OCI-LY1 (cell line): Measurements from ENCODE around the gene AIFM2.

Experiments
- H2AFZ ChIP-seq: fragments of 200-600 bp; sonication (generic), shearing (Covaris generic); 2 replicates; pipeline ENCODE4 v1.6.0; 2014; ENCODE audit warnings: antibody characterized with exemption, mild to moderate bottlenecking, low read length
- H3F3A ChIP-seq: fragments of 200-600 bp; sonication (generic), shearing (Covaris generic); 2 replicates; pipeline ENCODE4 v1.6.0; 2014; ENCODE audit warnings: mild to moderate bottlenecking, antibody characterized with exemption, low read length, moderate library complexity; ENCODE audit not compliant: insufficient read depth
- H3K27ac ChIP-seq: fragments of 200-600 bp; sonication (generic); 2 replicates; pipeline ENCODE4 v1.5.1; 2014; ENCODE audit warnings: low read length, mixed run types, mild to moderate bottlenecking, low read depth; ENCODE audit not compliant: poor library complexity, severe bottlenecking
- H3K27me3 ChIP-seq: fragments of 200-600 bp; sonication (generic); 2 replicates; pipeline ENCODE4 v1.6.0; 2014; ENCODE audit warnings: antibody characterized with exemption, mild to moderate bottlenecking, low read length, moderate library complexity; ENCODE audit not compliant: insufficient read depth
- H3K36me3 ChIP-seq: fragments of 200-600 bp; sonication (generic); 2 replicates; pipeline ENCODE4 v1.6.1; 2014; ENCODE audit warnings: mild to moderate bottlenecking, antibody characterized with exemption, low read length, moderate library complexity, mixed read lengths; ENCODE audit not compliant: insufficient read depth
- H3K4me1 ChIP-seq: fragments of 200-600 bp; sonication (generic); 2 replicates; pipeline ENCODE4 v1.5.1; 2014; ENCODE audit warnings: mild to moderate bottlenecking, low read length, moderate library complexity; ENCODE audit not compliant: insufficient read depth, severe bottlenecking
- H3K4me2 ChIP-seq: fragments of 200-600 bp; sonication (generic), shearing (Covaris generic); 2 replicates; pipeline ENCODE4 v1.6.1; 2014; ENCODE audit warnings: low read length
- H3K4me3 ChIP-seq: fragments of 200-600 bp; sonication (generic); 2 replicates; pipeline ENCODE4 v1.5.1; 2014; ENCODE audit warnings: low read length, low read depth, mild to moderate bottlenecking, mixed read lengths; ENCODE audit not compliant: poor library complexity, severe bottlenecking
- H3K79me2 ChIP-seq: fragments of 200-600 bp; shearing (Covaris generic); 2 replicates; pipeline ENCODE4 v1.6.1; 2016; ENCODE audit warnings: mixed run types, low read length, mixed read lengths; ENCODE audit not compliant: insufficient read depth
- H3K9ac ChIP-seq: fragments of 200-600 bp; sonication (generic), shearing (Covaris generic); 2 replicates; pipeline ENCODE4 v1.6.1; 2014; ENCODE audit warnings: mild to moderate bottlenecking, low read length, mixed read lengths
- H3K9me2 ChIP-seq: fragments of 200-600 bp; sonication (generic), shearing (Covaris generic); 2 replicates; pipeline ENCODE4 v1.6.1; 2014; ENCODE audit warnings: low read depth, mild to moderate bottlenecking, low read length, mixed read lengths
- H3K9me3 ChIP-seq: fragments of 200-600 bp; shearing (Covaris generic); 2 replicates; pipeline ENCODE4 v1.6.1; 2014; ENCODE audit warnings: low read length, mixed read lengths
- H4K20me1 ChIP-seq: fragments of 200-600 bp; sonication (generic), shearing (Covaris generic); 2 replicates; pipeline ENCODE4 v1.6.0; 2016; ENCODE audit warnings: mild to moderate bottlenecking, low read length; ENCODE audit not compliant: insufficient read depth
- CTCF ChIP-seq: fragments of 200-600 bp; sonication (generic), shearing (Covaris generic); IDR thresholded peaks from 2 replicates; pipeline ENCODE4 v1.5.1; 2017; ENCODE audit warnings: mild to moderate bottlenecking, antibody characterized with exemption, low read length, moderate library complexity, mixed read lengths
- EZH2 ChIP-seq: fragments of 200-600 bp; sonication (generic), shearing (Covaris generic); IDR thresholded peaks from 2 replicates; pipeline ENCODE4 v1.8.0; 2017; ENCODE audit warnings: borderline replicate concordance, mixed run types, mild to moderate bottlenecking, antibody characterized with exemption, low read length, moderate library complexity, mixed read lengths

The AIFM2 gene

DNA sequence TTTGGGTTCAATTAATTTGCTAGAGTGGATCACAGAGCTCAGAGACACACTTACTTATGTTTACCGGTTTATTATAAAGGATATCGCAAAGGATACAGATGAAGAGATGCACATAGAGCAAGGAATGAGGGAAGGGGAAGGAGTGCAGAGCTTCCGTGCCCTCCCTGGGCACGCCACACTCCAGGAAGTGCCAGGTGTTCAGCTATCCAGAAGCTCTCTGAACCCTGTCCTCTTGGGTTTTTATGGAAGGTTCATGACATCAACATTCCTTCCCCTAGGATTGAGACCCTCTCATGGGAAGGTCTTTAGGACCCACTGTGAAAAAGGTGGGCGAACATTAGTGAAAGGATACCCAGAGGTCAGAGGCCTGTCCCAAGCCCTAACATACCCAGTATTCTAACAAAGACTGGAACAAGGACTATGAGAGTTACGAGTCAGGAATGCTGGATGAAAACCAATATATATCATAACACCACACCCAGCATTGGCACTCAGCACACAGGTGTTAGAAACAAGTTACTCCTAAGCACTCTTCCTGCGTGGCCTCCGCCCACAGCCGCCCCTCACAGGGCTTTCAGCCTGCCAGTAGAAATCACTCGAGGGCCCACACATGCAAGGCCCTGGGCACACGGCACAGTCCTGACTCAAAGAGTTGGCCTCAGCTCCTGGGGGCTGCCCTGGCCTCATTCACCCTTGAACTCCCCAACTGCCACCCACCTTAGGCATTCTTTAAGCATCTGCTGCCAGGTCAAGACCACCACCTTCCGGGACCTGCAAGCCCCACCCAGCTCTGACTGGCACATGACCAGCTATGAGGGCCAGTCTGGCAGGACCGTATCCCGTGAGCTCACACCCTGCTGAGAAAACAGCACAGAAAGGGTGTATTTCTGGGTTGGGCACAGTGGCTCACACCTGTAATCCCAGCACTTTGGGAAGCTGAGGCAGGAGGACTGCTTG is 5.6 kb upstream of the AIFM2 start:
- H3K9me2 ChIP-seq: no peaks in the 10 kb centered on the region
- no peak overlapping the region for H3K9ac ChIP-seq
- H3K4me1 ChIP-seq: peaks cover 3% of the 10 kb centered on the region
- H3F3A ChIP-seq: 0 out of 2 replicates have a peak, but pooled peaks cover 3% of the 10 kb centered on the region
- 0 out of 2 replicates have a peak, but pooled peaks cover 5% of the 10 kb centered on the region for H3K36me3 ChIP-seq
- no peaks in the 10 kb centered on the region for H3K27me3 ChIP-seq
- H3K79me2 ChIP-seq: no peaks in the 10 kb centered on the region
- H2AFZ ChIP-seq: no peak overlapping the region
- no peak overlapping the region for H3K4me3 ChIP-seq
- TF ChIP-seq EZH2: no peak
- TF ChIP-seq CTCF: no peak
- no peaks in the 10 kb centered on the region for H4K20me1 ChIP-seq
- no peak overlapping the region for H3K4me2 ChIP-seq
- H3K9me3 ChIP-seq: no peaks in the 10 kb centered on the region
- no peak overlapping the region for H3K27ac ChIP-seq

- no peak overlapping the region for H3K9ac ChIP-seq
- H2AFZ ChIP-seq: no peak overlapping the region
- 0 out of 2 replicates have a peak, but pooled peaks cover 5% of the 10 kb centered on the region for H3K36me3 ChIP-seq
- H3K4me3 ChIP-seq: no peak overlapping the region
- H3K4me1 ChIP-seq: peaks cover 9% of the 10 kb centered on the region
- no peaks in the 10 kb centered on the region for H3K9me3 ChIP-seq
- H3K27me3 ChIP-seq: no peaks in the 10 kb centered on the region
- no peaks in the 10 kb centered on the region for H3K79me2 ChIP-seq
- no peak overlapping the region for H3K27ac ChIP-seq
- H3K4me2 ChIP-seq: no peak overlapping the region
- H4K20me1 ChIP-seq: no peaks in the 10 kb centered on the region
- TF ChIP-seq CTCF: no peak
- no peak for TF ChIP-seq EZH2
- no peaks in the 10 kb centered on the region for H3K9me2 ChIP-seq
- H3F3A ChIP-seq: 0 out of 2 replicates have a peak, but pooled peaks cover 3% of the 10 kb centered on the region
These were observed 4.5 kb upstream of the AIFM2 start for GRCh38 chr10:70137135-70137534.

DNA sequence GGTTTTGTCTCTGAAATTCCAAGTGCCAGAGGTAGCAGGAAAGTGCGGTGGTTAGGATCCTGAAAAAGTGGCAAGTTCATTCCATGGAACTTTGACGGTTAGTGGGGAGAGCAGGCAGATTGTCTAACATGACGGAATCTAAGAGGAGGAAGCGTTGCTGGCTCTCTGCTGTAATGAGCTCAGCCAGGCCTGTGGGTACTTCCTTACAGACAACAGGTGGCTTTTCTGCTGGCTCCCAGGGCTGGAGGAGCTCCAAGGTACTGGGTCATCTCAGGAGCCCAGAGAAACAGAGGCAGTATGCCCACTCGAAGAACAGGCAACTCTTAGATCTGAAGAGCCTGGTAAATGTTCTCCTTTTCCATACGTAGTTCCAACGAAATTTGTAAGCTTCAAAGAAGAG is 3.1 kb upstream of the AIFM2 start:
- H3K4me2 ChIP-seq: no peak overlapping the region
- H3K36me3 ChIP-seq: 0 out of 2 replicates have a peak, but pooled peaks cover 5% of the 10 kb centered on the region
- H3F3A ChIP-seq: peaks cover 3% of the 10 kb centered on the region; the same call in 1 of the 2 replicates
- no peak overlapping the region for H3K27ac ChIP-seq
- H3K27me3 ChIP-seq: no peaks in the 10 kb centered on the region
- H4K20me1 ChIP-seq: no peaks in the 10 kb centered on the region
- peaks cover 24% of the 10 kb centered on the region for H3K4me1 ChIP-seq
- no peak overlapping the region for H3K9ac ChIP-seq
- no peak overlapping the region for H3K4me3 ChIP-seq
- no peaks in the 10 kb centered on the region for H3K9me3 ChIP-seq
- H2AFZ ChIP-seq: no peak overlapping the region
- no peaks in the 10 kb centered on the region for H3K79me2 ChIP-seq
- no peaks in the 10 kb centered on the region for H3K9me2 ChIP-seq
- no peak for TF ChIP-seq EZH2
- TF ChIP-seq CTCF: no peak
